Endodermal cell (in vitro differentiated cells): ENCODE data around the gene IMP4. TPM values are rescaled to one million over a fixed set of nuclear protein-coding genes. Genes with fewer than 3 reads are reported as not detected.

Experiments used
- DNase-seq: peaks from one replicate; pipeline ENCODE4 v3.0.0-alpha.2; 2017
- H3K27ac ChIP-seq: 2 replicates; pipeline ENCODE4 v1.5.1; 2013; ENCODE audit warnings: mild to moderate bottlenecking, low read depth, low read length, moderate library complexity
- H3K27me3 ChIP-seq: 2 replicates; pipeline ENCODE4 v1.6.1; 2013; ENCODE audit warnings: mild to moderate bottlenecking, low read length, moderate library complexity; ENCODE audit not compliant: insufficient read depth, control insufficient read depth, poor library complexity, severe bottlenecking
- H3K36me3 ChIP-seq: 2 replicates; pipeline ENCODE4 v1.7.0; 2013; ENCODE audit warnings: mild to moderate bottlenecking, low read length, moderate library complexity; ENCODE audit not compliant: control insufficient read depth, insufficient read depth
- H3K4me1 ChIP-seq: one replicate; pipeline ENCODE4 v1.7.0; 2013; ENCODE audit warnings: low read length; ENCODE audit not compliant: control insufficient read depth, insufficient read depth
- H3K4me3 ChIP-seq: 2 replicates; pipeline ENCODE4 v1.5.1; 2013; ENCODE audit warnings: mild to moderate bottlenecking, low read length, moderate library complexity
- H3K9ac ChIP-seq: 2 replicates; pipeline ENCODE4 v1.6.1; 2013; ENCODE audit warnings: mild to moderate bottlenecking, low read length, moderate library complexity; ENCODE audit not compliant: poor library complexity, severe bottlenecking; ENCODE audit errors: extremely low read depth
- H3K9me3 ChIP-seq: 2 replicates; pipeline ENCODE4 v1.6.1; 2013; ENCODE audit warnings: mild to moderate bottlenecking, low read length, moderate library complexity; ENCODE audit not compliant: control insufficient read depth
- H3K27ac Mint-ChIP-seq: 2 replicates; pipeline ENCODE4 v1.8.0; 2020; ENCODE audit warnings: mixed read lengths
- H3K27me3 Mint-ChIP-seq: 2 replicates; pipeline ENCODE4 v1.8.0; 2021; ENCODE audit warnings: mild to moderate bottlenecking, mixed read lengths; ENCODE audit not compliant: insufficient read depth
- H3K36me3 Mint-ChIP-seq: 2 replicates; pipeline ENCODE4 v1.8.0; 2020; ENCODE audit warnings: low read depth, mixed read lengths
- H3K4me1 Mint-ChIP-seq: 2 replicates; pipeline ENCODE4 v1.8.0; 2020; ENCODE audit warnings: mixed read lengths
- H3K4me3 Mint-ChIP-seq: 2 replicates; pipeline ENCODE4 v1.8.0; 2020; ENCODE audit warnings: mild to moderate bottlenecking, moderate library complexity, mixed read lengths
- H3K9me3 Mint-ChIP-seq: 2 replicates; pipeline ENCODE4 v1.8.0; 2020; ENCODE audit warnings: mild to moderate bottlenecking, mixed read lengths
- WGBS, 2 experiments: methylation state at CpG; one replicate each; pipeline versions ENCODE4 v1.1.5 to v1.1.7; 2013; ENCODE audit warnings: missing lambda C conversion rate in 2 of 2, mixed read lengths in 1 of 2; ENCODE audit not compliant: insufficient coverage in 1 of 2, insufficient read length in 1 of 2; 5-methylcytosine and 5-hydroxymethylcytosine counted together
- total RNA-seq, 2 donors: library from RNA; stranded (reverse); fragmentation: NEBNext Ultra II Directional in 1 of 2; extraction: Animal tissue kit (Norgen Biotek cat#: 25700) in 1 of 2; gene quantifications; 2 replicates in 1 of 2; 3 replicates in 1 of 2; pipeline ENCODE4 v1.2.1, GENCODE V29; 2021
- TF ChIP-seq, protein P1 (sequence below): fragments of 200-600 bp; sonication (generic); conservative IDR thresholded peaks from 2 replicates; pipeline ENCODE4 v1.5.0; 2021; ENCODE audit warnings: antibody characterized with exemption, mild to moderate bottlenecking

The IMP4 gene
- total RNA-seq, 2 donors from 2014 or later: 47.1 to 55.1 TPM

DNA sequence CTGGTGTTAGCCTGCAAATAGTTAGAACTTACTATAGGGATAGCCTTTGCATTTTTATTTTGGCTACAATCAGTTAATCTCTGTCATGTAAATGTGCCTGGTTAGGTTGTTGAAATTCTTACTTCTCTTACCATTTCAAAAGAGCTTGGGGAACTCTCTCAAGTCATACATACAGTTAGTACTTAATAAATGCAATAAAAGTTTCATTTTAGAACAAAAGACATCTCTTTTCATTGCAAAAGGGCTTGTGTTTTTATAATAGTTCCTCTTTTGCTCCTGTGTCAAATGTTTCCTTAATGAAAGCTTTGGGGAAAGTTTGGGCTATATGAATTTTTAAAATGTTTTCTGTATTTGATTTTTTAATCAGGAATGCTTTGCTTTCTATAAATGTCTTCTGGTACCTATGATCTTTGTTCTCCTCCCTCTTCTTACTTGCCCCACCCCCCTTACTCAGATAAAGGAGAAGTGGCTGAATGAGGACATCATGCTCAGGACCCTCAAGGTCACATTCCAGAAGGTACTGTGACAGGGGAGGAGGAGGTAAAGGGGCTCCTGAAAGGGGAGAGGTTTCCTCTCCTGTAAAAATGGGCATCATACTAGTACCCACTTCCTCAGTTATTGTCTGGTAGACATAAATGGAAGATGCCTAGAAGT lies 26.7 kb downstream of the IMP4 start:
- H3K9me3 ChIP-seq: no peaks in the 10 kb centered on the region
- no peak overlapping the region for H3K27ac ChIP-seq
- H3K27me3 ChIP-seq: no peaks in the 10 kb centered on the region
- Mint-ChIP-seq H3K9me3 (no peaks in the 10 kb centered on the region), H3K27ac (no peak overlapping the region), H3K27me3 (peaks cover 3% of the 10 kb centered on the region), H3K36me3 (peaks cover 11% of the 10 kb centered on the region), H3K4me3 (no peak overlapping the region), H3K4me1 (peaks cover 11% of the 10 kb centered on the region)
- H3K36me3 ChIP-seq: no peaks in the 10 kb centered on the region
- TF ChIP-seq, protein P1, sequence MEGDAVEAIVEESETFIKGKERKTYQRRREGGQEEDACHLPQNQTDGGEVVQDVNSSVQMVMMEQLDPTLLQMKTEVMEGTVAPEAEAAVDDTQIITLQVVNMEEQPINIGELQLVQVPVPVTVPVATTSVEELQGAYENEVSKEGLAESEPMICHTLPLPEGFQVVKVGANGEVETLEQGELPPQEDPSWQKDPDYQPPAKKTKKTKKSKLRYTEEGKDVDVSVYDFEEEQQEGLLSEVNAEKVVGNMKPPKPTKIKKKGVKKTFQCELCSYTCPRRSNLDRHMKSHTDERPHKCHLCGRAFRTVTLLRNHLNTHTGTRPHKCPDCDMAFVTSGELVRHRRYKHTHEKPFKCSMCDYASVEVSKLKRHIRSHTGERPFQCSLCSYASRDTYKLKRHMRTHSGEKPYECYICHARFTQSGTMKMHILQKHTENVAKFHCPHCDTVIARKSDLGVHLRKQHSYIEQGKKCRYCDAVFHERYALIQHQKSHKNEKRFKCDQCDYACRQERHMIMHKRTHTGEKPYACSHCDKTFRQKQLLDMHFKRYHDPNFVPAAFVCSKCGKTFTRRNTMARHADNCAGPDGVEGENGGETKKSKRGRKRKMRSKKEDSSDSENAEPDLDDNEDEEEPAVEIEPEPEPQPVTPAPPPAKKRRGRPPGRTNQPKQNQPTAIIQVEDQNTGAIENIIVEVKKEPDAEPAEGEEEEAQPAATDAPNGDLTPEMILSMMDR: no peak
- H3K4me1 ChIP-seq: peaks cover 4% of the 10 kb centered on the region
- DNase-seq: no peak
- H3K9ac ChIP-seq: no peak overlapping the region
- H3K4me3 ChIP-seq: no peak overlapping the region

DNA sequence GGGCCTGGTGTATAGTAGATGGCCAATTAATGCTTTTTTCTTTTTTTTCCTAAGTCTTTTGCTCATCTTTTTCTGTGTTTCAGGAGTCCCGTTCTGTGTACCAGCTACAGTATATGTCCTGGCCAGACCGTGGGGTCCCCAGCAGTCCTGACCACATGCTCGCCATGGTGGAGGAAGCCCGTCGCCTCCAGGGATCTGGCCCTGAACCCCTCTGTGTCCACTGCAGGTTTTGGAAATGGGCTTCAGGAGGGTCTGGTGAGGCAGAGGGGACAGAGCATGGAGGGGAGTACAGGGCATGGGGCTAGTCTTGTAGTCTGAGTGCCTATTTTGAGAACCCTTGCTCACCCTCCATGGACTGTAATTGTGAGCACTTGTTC lies 27.3 kb downstream of the IMP4 start:
- H3K9ac ChIP-seq: no peak overlapping the region
- H3K36me3 Mint-ChIP-seq: peaks cover 15% of the 10 kb centered on the region
- H3K4me1 ChIP-seq: peaks cover 4% of the 10 kb centered on the region
- H3K9me3 Mint-ChIP-seq: no peaks in the 10 kb centered on the region
- H3K4me3 Mint-ChIP-seq: no peak overlapping the region
- H3K36me3 ChIP-seq: no peaks in the 10 kb centered on the region
- peaks cover 12% of the 10 kb centered on the region for H3K4me1 Mint-ChIP-seq
- H3K4me3 ChIP-seq: no peak overlapping the region
- 80 to 87% methylated on average over 1 to 5 of the region's 5 CpGs for WGBS, 2 experiments
- TF ChIP-seq, protein P1: no peak
- no peaks in the 10 kb centered on the region for H3K27me3 ChIP-seq
- H3K27ac ChIP-seq: no peak overlapping the region
- H3K27me3 Mint-ChIP-seq: peaks cover 3% of the 10 kb centered on the region
- no peak overlapping the region for H3K27ac Mint-ChIP-seq
- no peaks in the 10 kb centered on the region for H3K9me3 ChIP-seq
- DNase-seq: no peak

DNA sequence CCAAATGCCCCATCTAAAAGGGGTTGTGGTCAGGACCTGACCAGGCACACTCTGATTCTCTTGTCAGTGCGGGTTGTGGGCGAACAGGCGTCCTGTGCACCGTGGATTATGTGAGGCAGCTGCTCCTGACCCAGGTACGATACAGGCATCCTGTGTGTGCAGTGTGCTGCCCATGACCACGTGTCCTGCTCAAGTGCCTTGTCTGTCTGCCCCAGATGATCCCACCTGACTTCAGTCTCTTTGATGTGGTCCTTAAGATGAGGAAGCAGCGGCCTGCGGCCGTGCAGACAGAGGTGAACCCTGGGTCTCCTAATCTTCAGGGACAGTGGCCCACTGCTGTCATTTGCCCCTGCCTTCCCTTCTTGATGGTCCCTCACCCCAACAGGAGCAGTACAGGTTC lies 27.8 kb downstream of the IMP4 start:
- Mint-ChIP-seq H3K27ac (no peak overlapping the region), H3K4me3 (peak overlapping the region; percentile 81), H3K27me3 (peaks cover 3% of the 10 kb centered on the region), H3K36me3 (peaks cover 19% of the 10 kb centered on the region), H3K9me3 (no peaks in the 10 kb centered on the region), H3K4me1 (peaks cover 12% of the 10 kb centered on the region)
- Histone ChIP-seq H3K9me3 (no peaks in the 10 kb centered on the region), H3K4me3 (no peak overlapping the region), H3K4me1 (peaks cover 4% of the 10 kb centered on the region), H3K36me3 (no peaks in the 10 kb centered on the region), H3K27ac (no peak overlapping the region), H3K9ac (no peak overlapping the region), H3K27me3 (no peaks in the 10 kb centered on the region)
- 96 to 99% methylated on average over 9 of the region's 9 CpGs for WGBS, 2 experiments
- TF ChIP-seq, protein P1: no peak
- DNase-seq: no peak
